Colonic mucosa (tissue), 4 donors: ENCODE results near the gene TMEM132D. TPM values are rescaled to one million over a fixed set of nuclear protein-coding genes. Genes with fewer than 3 reads are reported as not detected.

ENCODE experiments used
- DNase-seq: peaks from one replicate; pipeline ENCODE4 v3.0.0-alpha.2; 2020
- H3K27ac ChIP-seq: fragments of 200-600 bp; one replicate; pipeline ENCODE4 v1.8.0; 2021
- H3K27me3 ChIP-seq: fragments of 200-600 bp; one replicate; pipeline ENCODE4 v1.8.0; 2021
- H3K36me3 ChIP-seq: fragments of 200-600 bp; one replicate; pipeline ENCODE4 v1.8.0; 2021
- H3K4me1 ChIP-seq: fragments of 200-600 bp; one replicate; pipeline ENCODE4 v1.8.0; 2021; ENCODE audit warnings: mild to moderate bottlenecking
- H3K4me3 ChIP-seq: fragments of 200-600 bp; one replicate; pipeline ENCODE4 v1.8.0; 2021
- H3K9ac ChIP-seq, 2 donors: one replicate each; pipeline ENCODE4 v1.7.0; 2013; ENCODE audit warnings: control low read depth in 2 of 2, low read depth in 2 of 2, low read length in 2 of 2
- H3K9me3 ChIP-seq: fragments of 200-600 bp; one replicate; pipeline ENCODE4 v1.8.0; 2021
- CTCF ChIP-seq: fragments of 200-600 bp; IDR thresholded peaks from one replicate; pipeline ENCODE4 v1.8.0; 2022; ENCODE audit warnings: antibody characterized with exemption, mild to moderate bottlenecking
- intact Hi-C: fragments of 100-400 bp; cut with DNase I; formaldehyde crosslinking; loops from one replicate; pipeline ENCODE4 v1.14.1; 2022
- total RNA-seq, 2 donors: library from RNA; stranded (reverse); fragmentation: NEBNext Ultra II Directional in 1 of 2; extraction: Animal tissue kit (Norgen Biotek cat#: 25700) in 1 of 2; gene quantifications; one replicate each; pipeline ENCODE4 v1.2.1, GENCODE V29; 2021
- donor health status: healthy.
- donor health status: DM: no; HTN: no; CAD: no.
- donor health status: DM: no; HTN: no; CAD: no.

TMEM132D gene
- total RNA-seq, 2 donors from 2014 or later: 0.17 to 0.32 TPM

GRCh38 chr12:129622566-129622965 lies 281.3 kb downstream of the TMEM132D start:
- H3K27me3 ChIP-seq: no peaks in the 10 kb centered on the region
- no peaks in the 10 kb centered on the region for H3K36me3 ChIP-seq
- H3K27ac ChIP-seq: no peak overlapping the region
- intact Hi-C loops: no loop called here
- no peaks in the 10 kb centered on the region for H3K4me1 ChIP-seq
- no peaks in the 10 kb centered on the region for H3K9me3 ChIP-seq
- no peak overlapping the region for H3K9ac ChIP-seq
- DNase-seq: no peak
- H3K4me3 ChIP-seq: no peak overlapping the region
- no peak for TF ChIP-seq CTCF

- TF ChIP-seq CTCF: no peak
- H3K9ac ChIP-seq: no peak overlapping the region
- no peaks in the 10 kb centered on the region for H3K36me3 ChIP-seq
- H3K4me1 ChIP-seq: no peaks in the 10 kb centered on the region
- no peaks in the 10 kb centered on the region for H3K9me3 ChIP-seq
- no peaks in the 10 kb centered on the region for H3K27me3 ChIP-seq
- no peak overlapping the region for H3K27ac ChIP-seq
- no peak for DNase-seq
- intact Hi-C loops: no loop called here
- no peak overlapping the region for H3K4me3 ChIP-seq
Observed at GRCh38 chr12:129619271-129619670, 284.6 kb downstream of the TMEM132D start.

GRCh38 chr12:129617849-129618248 lies 286.0 kb downstream of the TMEM132D start:
- no peak for DNase-seq
- no peaks in the 10 kb centered on the region for H3K36me3 ChIP-seq
- intact Hi-C loops: no loop called here
- H3K27me3 ChIP-seq: no peaks in the 10 kb centered on the region
- H3K9me3 ChIP-seq: no peaks in the 10 kb centered on the region
- H3K27ac ChIP-seq: no peak overlapping the region
- no peak overlapping the region for H3K4me3 ChIP-seq
- no peak overlapping the region for H3K9ac ChIP-seq
- no peaks in the 10 kb centered on the region for H3K4me1 ChIP-seq
- TF ChIP-seq CTCF: no peak

GRCh38 chr12:129615001-129615400 lies 288.8 kb downstream of the TMEM132D start:
- H3K27me3 ChIP-seq: no peaks in the 10 kb centered on the region
- no peak for DNase-seq
- H3K4me1 ChIP-seq: no peaks in the 10 kb centered on the region
- H3K9me3 ChIP-seq: no peaks in the 10 kb centered on the region
- no peak for TF ChIP-seq CTCF
- no peak overlapping the region for H3K4me3 ChIP-seq
- intact Hi-C loops: no loop called here
- H3K36me3 ChIP-seq: no peaks in the 10 kb centered on the region
- H3K9ac ChIP-seq: no peak overlapping the region
- H3K27ac ChIP-seq: no peak overlapping the region

- Histone ChIP-seq H3K27me3 (no peaks in the 10 kb centered on the region), H3K4me3 (no peak overlapping the region), H3K36me3 (no peaks in the 10 kb centered on the region), H3K4me1 (no peaks in the 10 kb centered on the region), H3K9me3 (no peaks in the 10 kb centered on the region), H3K9ac (no peak overlapping the region), H3K27ac (no peak overlapping the region)
- intact Hi-C loops: no loop called here
- no peak for DNase-seq
- TF ChIP-seq CTCF: no peak
Observed at GRCh38 chr12:129614221-129614885, 289.5 kb downstream of the TMEM132D start.
